BE2C (cell line): ENCODE data around the gene ZNF804B.

Experiments
- DNase-seq: peaks from one replicate; pipeline ENCODE4 v3.0.0-alpha.2; 2020
- H3K27me3 ChIP-seq: fragments of 250-450 bp; sonication (Bioruptor Pico); 2 replicates; pipeline ENCODE4 v1.5.1; 2020; ENCODE audit warnings: mild to moderate bottlenecking
- H3K36me3 ChIP-seq: fragments of 250-450 bp; sonication (Bioruptor Pico); 2 replicates; pipeline ENCODE4 v1.5.1; 2020; ENCODE audit warnings: mild to moderate bottlenecking
- H3K4me1 ChIP-seq: fragments of 250-450 bp; sonication (Bioruptor Pico); 2 replicates; pipeline ENCODE4 v1.5.1; 2020
- H3K4me3 ChIP-seq: 2 replicates; pipeline ENCODE4 v1.5.1; 2011; ENCODE audit warnings: low read depth, low read length
- H3K9me3 ChIP-seq: fragments of 250-450 bp; sonication (Bioruptor Pico); 2 replicates; pipeline ENCODE4 v1.5.1; 2020
- CTCF ChIP-seq: IDR thresholded peaks from 2 replicates; pipeline ENCODE4 v1.5.1; 2012; ENCODE audit warnings: mild to moderate bottlenecking, low read depth, low read length

Gene ZNF804B

GRCh38 chr7:88851220-88851619 is 91.7 kb downstream of the ZNF804B start:
- no peaks in the 10 kb centered on the region for H3K36me3 ChIP-seq
- no peaks in the 10 kb centered on the region for H3K9me3 ChIP-seq
- H3K4me1 ChIP-seq = peaks cover under 1% of the 10 kb centered on the region; the same call in 1 of the 2 replicates
- no peak for TF ChIP-seq CTCF
- no peak for DNase-seq
- H3K4me3 ChIP-seq = no peak overlapping the region
- H3K27me3 ChIP-seq = no peaks in the 10 kb centered on the region

DNA sequence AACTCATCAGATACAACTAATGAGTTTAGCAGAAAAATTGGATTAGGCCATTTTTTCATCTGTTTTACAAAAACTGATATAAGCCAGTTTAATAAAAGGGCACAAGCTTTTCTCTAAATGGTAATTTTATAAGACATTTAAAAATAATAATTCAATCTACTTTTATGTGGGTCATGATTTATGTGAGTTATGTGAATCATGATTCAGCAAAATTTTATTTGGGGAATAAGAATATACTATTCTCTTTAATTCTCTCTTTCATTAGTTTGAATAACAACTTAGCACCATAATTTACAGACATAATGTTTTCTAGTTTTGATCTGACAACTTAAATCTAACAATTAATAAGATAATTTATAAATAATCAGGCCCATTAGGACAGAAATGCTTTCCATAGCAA is 99.8 kb downstream of the ZNF804B start:
- Histone ChIP-seq H3K27me3 (no peaks in the 10 kb centered on the region), H3K4me1 (peaks cover 4% of the 10 kb centered on the region; the same call in 1 of the 2 replicates), H3K9me3 (no peaks in the 10 kb centered on the region), H3K36me3 (no peaks in the 10 kb centered on the region), H3K4me3 (no peak overlapping the region)
- DNase-seq = no peak
- no peak for TF ChIP-seq CTCF

DNA sequence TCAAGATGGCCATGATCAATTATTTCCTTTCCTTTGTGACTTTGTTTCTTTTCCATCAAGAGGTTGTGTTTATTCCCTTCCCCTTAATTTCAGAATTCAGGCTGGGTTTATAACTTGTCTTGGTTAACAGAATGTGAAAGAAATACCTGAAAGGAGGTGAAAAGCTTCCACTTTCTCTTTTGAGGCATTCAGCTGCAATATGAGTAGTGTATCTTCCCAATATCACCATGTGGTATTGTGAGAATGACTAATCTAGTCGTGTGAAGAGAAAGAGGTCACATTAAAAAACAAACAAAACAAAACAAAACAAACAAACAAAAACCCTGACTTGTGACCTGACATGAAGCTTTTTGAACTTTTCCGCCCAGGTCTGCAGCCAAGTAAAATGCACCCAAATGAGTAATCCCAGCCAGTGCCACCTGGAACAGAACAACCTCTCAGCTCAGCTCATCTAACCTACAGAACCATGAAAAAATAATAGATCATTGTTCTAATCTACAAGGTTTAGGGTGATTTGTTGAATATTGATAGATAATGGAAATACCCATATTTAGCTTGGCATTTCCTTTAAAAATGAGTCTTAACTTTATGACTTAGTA is 106.9 kb downstream of the ZNF804B start:
- Histone ChIP-seq H3K4me1 (no peaks in the 10 kb centered on the region), H3K9me3 (no peaks in the 10 kb centered on the region), H3K4me3 (no peak overlapping the region), H3K36me3 (no peaks in the 10 kb centered on the region), H3K27me3 (no peaks in the 10 kb centered on the region)
- DNase-seq = no peak
- TF ChIP-seq CTCF = no peak

- H3K9me3 ChIP-seq = no peaks in the 10 kb centered on the region
- no peaks in the 10 kb centered on the region for H3K4me1 ChIP-seq
- no peak for DNase-seq
- H3K36me3 ChIP-seq = no peaks in the 10 kb centered on the region
- no peak for TF ChIP-seq CTCF
- H3K4me3 ChIP-seq = no peak overlapping the region
- H3K27me3 ChIP-seq = no peaks in the 10 kb centered on the region
Observed at GRCh38 chr7:88867158-88867557, 107.7 kb downstream of the ZNF804B start.

- no peaks in the 10 kb centered on the region for H3K36me3 ChIP-seq
- TF ChIP-seq CTCF = no peak
- no peak overlapping the region for H3K4me3 ChIP-seq
- no peaks in the 10 kb centered on the region for H3K27me3 ChIP-seq
- H3K9me3 ChIP-seq = no peaks in the 10 kb centered on the region
- H3K4me1 ChIP-seq = no peaks in the 10 kb centered on the region
- DNase-seq = no peak
Observed at GRCh38 chr7:88868456-88868855, 109.0 kb downstream of the ZNF804B start.

- no peaks in the 10 kb centered on the region for H3K9me3 ChIP-seq
- H3K36me3 ChIP-seq = no peaks in the 10 kb centered on the region
- TF ChIP-seq CTCF = no peak
- no peaks in the 10 kb centered on the region for H3K4me1 ChIP-seq
- DNase-seq = no peak
- H3K4me3 ChIP-seq = no peak overlapping the region
- peaks cover 12% of the 10 kb centered on the region; the same call in 1 of the 2 replicates for H3K27me3 ChIP-seq
Observed at GRCh38 chr7:88881136-88881535, 121.6 kb downstream of the ZNF804B start.
